ENCODE measurements around the gene PLB1. TPM values are rescaled to one million over a fixed set of nuclear protein-coding genes. Genes with fewer than 3 reads are reported as not detected.

The PLB1 gene
- total and polyA plus RNA-seq, 3 experiments from 2014 or later: 0.16 to 0.39 (median 0.35) TPM

DNA sequence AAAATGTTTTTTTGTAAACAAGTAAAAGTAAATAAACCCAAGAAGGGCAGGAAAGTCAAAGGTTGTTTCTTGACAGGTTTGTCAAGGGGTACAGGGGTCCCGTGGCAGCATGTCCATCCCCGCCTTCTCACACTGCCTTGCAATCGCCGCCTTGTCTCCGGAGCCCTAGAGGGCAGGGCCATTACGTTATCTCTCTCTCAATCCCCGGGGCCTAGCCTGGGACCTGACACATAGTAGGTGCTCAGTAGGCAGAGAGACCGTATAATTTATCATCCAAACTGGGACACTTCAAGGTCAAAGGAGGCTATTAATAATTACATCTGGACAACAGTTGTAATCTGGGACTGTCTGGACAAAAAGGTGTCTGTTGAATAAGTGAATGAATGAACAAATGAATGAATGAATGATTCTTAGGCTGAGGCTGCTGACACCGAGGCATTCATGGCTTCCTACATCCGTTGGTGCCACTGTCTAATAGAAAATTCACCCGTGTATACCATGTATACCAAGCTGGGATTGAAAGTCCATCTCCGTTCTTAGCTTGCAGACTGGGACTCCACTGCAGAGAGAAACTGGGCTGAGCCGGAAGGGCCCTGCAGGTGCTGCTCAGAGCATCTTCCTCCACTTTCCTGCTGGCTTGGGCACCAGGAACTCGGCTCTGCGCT is 44.8 kb upstream of the PLB1 start:
- no peak overlapping the region for H3K4me3 Mint-ChIP-seq
- H3K36me3 ChIP-seq (ENCODE audit: insufficient read depth, low read length): no peaks in the 10 kb centered on the region
- ChIA-PET CTCF (no interaction called here), POLR2A (no interaction called here)
- no peaks in the 10 kb centered on the region for H3K36me3 Mint-ChIP-seq
- peaks cover 4 to 10% (median 6%) of the 10 kb centered on the region in 3 donors for H3K4me1 Mint-ChIP-seq
- no peak overlapping the region for H3K27ac ChIP-seq (ENCODE audit: low read depth, low read length)
- H3K9me3 Mint-ChIP-seq: no peaks in the 10 kb centered on the region
- peaks cover 3% of the 10 kb centered on the region for H3K4me1 ChIP-seq (ENCODE audit: insufficient read depth, low read length)
- peaks cover 0 to 2% of the 10 kb centered on the region in 2 donors for H3K27me3 Mint-ChIP-seq
- H3K4me3 ChIP-seq (ENCODE audit: low read length): no peak overlapping the region
- no peaks in the 10 kb centered on the region for H3K27me3 ChIP-seq (ENCODE audit: insufficient read depth, low read length, poor library complexity, severe bottlenecking)
- no peaks in the 10 kb centered on the region for H3K9me3 ChIP-seq (ENCODE audit: low read length)
- H3K27ac Mint-ChIP-seq: peak overlapping the region in 1 of 8 donors; percentile 56
- no peak for DNase-seq

DNA sequence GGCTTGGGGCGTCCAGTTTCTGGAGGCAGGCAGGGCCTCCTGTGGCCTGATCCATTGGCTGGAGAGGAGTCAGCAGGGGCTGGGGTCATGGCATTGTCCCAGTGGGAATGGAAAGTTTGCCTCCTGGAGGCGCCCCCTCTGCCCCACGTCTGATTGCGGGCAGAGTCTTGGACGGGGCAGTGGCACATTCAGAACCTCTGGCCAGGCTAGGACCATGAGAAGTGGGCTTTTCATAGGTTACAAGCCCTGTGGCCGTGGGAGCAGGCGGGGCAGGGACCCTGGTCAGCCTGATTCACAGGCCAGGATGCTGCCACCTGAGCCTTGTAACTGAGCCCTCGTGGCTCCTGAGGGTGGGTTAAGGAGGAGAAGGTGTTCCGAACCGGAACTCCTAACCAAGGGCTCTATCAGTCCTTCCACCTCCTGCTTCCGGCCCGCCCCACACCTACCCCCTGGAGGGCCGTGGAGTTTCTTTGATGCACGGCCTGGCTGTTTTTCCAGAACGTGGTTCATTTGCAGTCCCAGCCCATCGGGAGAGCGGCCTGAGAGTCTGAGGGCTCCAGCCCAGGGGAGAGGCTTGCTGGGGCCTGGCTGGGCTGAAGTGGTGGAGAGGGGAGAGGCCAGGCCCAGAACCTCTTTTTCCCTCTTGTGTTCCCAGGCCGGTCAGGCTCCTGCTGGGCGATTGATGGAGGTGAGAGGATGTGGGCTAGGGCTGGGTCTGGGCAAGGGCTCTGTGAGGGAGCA is 43.9 kb upstream of the PLB1 start:
- Mint-ChIP-seq H3K4me3 (no peak overlapping the region), H3K27me3 (peaks cover 0 to 2% of the 10 kb centered on the region in 2 donors), H3K9me3 (no peaks in the 10 kb centered on the region), H3K36me3 (no peaks in the 10 kb centered on the region), H3K4me1 (peaks cover 4 to 10% (median 6%) of the 10 kb centered on the region in 3 donors), H3K27ac (peak overlapping the region in 2 of 8 donors; percentile 56 to 81)
- POLR2A ChIA-PET: no interaction called here
- no peak for DNase-seq
- H3K9me3 ChIP-seq (ENCODE audit: low read length): no peaks in the 10 kb centered on the region
- CTCF ChIA-PET: interaction anchor here (1.2 to 2.4 kb wide), 3 partner anchors 46 to 748 kb away, joined by 3 to 8 read pairs (median 4); no protein-coding TSS in a partner anchor
- H3K27ac ChIP-seq (ENCODE audit: low read depth, low read length): no peak overlapping the region
- no peaks in the 10 kb centered on the region for H3K27me3 ChIP-seq (ENCODE audit: insufficient read depth, low read length, poor library complexity, severe bottlenecking)
- peaks cover 3% of the 10 kb centered on the region for H3K4me1 ChIP-seq (ENCODE audit: insufficient read depth, low read length)
- no peak overlapping the region for H3K4me3 ChIP-seq (ENCODE audit: low read length)
- H3K36me3 ChIP-seq (ENCODE audit: insufficient read depth, low read length): no peaks in the 10 kb centered on the region

DNA sequence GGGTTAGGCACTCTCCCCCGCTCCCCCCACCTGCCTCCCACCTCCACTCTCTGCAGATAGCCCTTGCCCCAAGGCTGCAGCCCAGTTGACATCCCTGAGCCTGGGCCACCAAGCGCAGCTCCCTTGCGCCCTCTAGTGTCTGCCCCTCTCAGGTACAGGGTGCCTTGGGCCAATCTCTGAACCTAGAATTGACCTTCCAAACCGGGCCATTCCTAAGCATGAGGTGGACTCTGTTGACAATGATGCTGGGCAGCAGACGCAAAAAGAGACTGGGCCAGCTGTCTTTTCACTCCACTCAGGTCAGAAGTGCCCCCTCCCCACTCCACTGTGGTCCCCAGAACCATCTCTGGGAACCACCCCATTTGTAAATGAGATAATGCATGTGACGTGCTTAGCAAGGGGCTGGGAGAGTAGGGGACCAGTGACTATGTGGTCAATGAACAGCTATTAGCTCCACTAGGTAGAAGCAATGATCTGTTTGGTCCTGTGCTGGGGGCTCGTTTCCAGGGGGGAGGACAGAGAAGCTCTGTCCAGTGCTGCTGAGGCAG is 43.3 kb upstream of the PLB1 start:
- Mint-ChIP-seq H3K4me3 (no peak overlapping the region), H3K27me3 (peaks cover 0 to 2% of the 10 kb centered on the region in 2 donors), H3K36me3 (no peaks in the 10 kb centered on the region), H3K27ac (peak overlapping the region in 4 of 8 donors; percentile 54 to 81 (median 58)), H3K9me3 (no peaks in the 10 kb centered on the region), H3K4me1 (peaks cover 4 to 10% (median 6%) of the 10 kb centered on the region in 3 donors)
- peak; percentile 62 to 83 (median 73) for DNase-seq
- peaks cover 3% of the 10 kb centered on the region for H3K4me1 ChIP-seq (ENCODE audit: insufficient read depth, low read length)
- no peaks in the 10 kb centered on the region for H3K27me3 ChIP-seq (ENCODE audit: insufficient read depth, low read length, poor library complexity, severe bottlenecking)
- no peaks in the 10 kb centered on the region for H3K36me3 ChIP-seq (ENCODE audit: insufficient read depth, low read length)
- H3K4me3 ChIP-seq (ENCODE audit: low read length): no peak overlapping the region
- H3K27ac ChIP-seq (ENCODE audit: low read depth, low read length): no peak overlapping the region
- ChIA-PET CTCF (interaction anchor here (0.6 to 2.4 kb wide), 7 partner anchors 9 to 749 kb away, joined by 3 to 8 read pairs (median 4); no protein-coding TSS in a partner anchor), POLR2A (interaction anchor here (0.8 kb wide), 1 partner anchor 749 kb away, joined by 3 read pairs; no protein-coding TSS in a partner anchor)
- no peaks in the 10 kb centered on the region for H3K9me3 ChIP-seq (ENCODE audit: low read length)

DNA sequence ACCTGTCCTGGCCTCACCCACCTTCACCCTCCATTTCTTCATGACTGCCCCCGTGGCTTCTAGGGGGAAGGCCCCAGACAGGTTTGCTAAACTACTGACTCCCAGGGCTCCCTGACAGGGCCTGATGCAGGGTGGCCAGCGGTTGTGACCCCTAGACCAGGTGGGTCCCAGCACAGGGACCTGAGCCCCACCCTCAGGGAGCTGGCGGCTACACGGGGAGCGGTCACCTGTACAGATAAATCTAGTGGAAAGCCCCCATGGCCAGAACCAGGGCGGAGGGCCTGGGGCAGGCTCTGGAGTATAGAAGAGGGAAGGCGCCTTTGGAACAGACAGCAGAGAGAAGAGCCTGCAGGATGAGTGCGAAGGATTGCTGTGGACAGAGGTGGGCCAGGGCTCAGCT is 42.5 kb upstream of the PLB1 start:
- no peaks in the 10 kb centered on the region for H3K27me3 ChIP-seq (ENCODE audit: insufficient read depth, low read length, poor library complexity, severe bottlenecking)
- no peak overlapping the region for H3K4me3 Mint-ChIP-seq
- DNase-seq: no peak
- H3K4me3 ChIP-seq (ENCODE audit: low read length): no peak overlapping the region
- H3K4me1 Mint-ChIP-seq: peaks cover 4 to 10% (median 6%) of the 10 kb centered on the region in 3 donors
- POLR2A ChIA-PET: interaction anchor here (0.8 kb wide), 1 partner anchor 750 kb away, joined by 3 read pairs; no protein-coding TSS in a partner anchor
- H3K27ac ChIP-seq (ENCODE audit: low read depth, low read length): no peak overlapping the region
- CTCF ChIA-PET: interaction anchor here (0.6 to 2.4 kb wide), 8 partner anchors 10 to 770 kb away, joined by 3 to 8 read pairs (median 4); no protein-coding TSS in a partner anchor
- H3K27me3 Mint-ChIP-seq: peaks cover 0 to 2% of the 10 kb centered on the region in 2 donors
- H3K36me3 Mint-ChIP-seq: no peaks in the 10 kb centered on the region
- H3K27ac Mint-ChIP-seq: peak overlapping the region in 1 of 8 donors; percentile 33
- peaks cover 3% of the 10 kb centered on the region for H3K4me1 ChIP-seq (ENCODE audit: insufficient read depth, low read length)
- H3K9me3 ChIP-seq (ENCODE audit: low read length): no peaks in the 10 kb centered on the region
- H3K36me3 ChIP-seq (ENCODE audit: insufficient read depth, low read length): no peaks in the 10 kb centered on the region
- H3K9me3 Mint-ChIP-seq: no peaks in the 10 kb centered on the region

DNA sequence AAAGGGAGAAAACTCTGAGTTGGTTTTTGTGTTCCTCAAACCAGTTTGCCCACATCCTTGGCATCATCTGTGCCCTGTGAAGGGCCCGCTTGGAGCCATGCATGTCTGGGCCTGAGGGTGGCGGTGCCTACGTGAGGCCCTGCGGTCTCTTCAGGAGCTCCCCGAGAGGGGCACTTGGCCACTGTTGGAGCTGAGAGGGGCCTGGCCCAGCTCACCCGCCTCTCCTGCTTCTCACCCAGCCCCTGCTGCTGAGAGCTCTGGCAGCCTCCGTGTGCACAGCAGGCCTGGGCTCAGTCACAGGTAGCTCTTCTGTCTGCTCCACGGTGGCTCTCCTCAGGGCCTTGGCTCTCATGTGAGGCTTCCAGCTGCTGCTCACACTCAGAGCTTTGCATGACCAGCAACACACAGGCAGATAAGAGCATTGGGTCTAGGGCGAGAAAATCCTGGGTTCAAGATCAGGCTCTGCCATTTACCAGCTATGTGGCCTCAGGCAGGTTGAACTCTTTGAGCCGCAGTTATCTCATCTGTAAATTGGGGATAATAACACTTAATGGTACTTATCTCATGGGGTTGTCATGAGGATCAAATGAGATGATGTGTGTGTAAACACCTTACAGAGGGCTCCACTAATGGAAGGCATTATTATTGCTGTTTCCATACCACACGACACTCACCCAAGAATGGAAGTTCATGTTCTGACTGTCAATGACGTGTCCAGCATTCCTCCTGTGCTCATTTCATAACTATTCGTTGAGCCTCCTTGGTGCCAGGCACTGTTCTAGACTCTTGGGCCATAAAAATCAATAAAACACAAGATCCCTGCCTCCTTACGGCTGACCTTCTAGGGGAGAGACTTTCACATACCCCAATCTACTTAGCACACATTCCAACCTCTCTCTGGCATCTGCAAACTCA is 41.6 kb upstream of the PLB1 start:
- Histone ChIP-seq H3K27me3 (ENCODE audit: insufficient read depth, low read length, poor library complexity, severe bottlenecking) (no peaks in the 10 kb centered on the region), H3K4me3 (ENCODE audit: low read length) (no peak overlapping the region), H3K9me3 (ENCODE audit: low read length) (no peaks in the 10 kb centered on the region), H3K27ac (ENCODE audit: low read depth, low read length) (no peak overlapping the region), H3K36me3 (ENCODE audit: insufficient read depth, low read length) (no peaks in the 10 kb centered on the region), H3K4me1 (ENCODE audit: insufficient read depth, low read length) (peaks cover 3% of the 10 kb centered on the region)
- no peak overlapping the region for H3K27ac Mint-ChIP-seq
- no peak for DNase-seq
- no peak overlapping the region for H3K4me3 Mint-ChIP-seq
- H3K4me1 Mint-ChIP-seq: peaks cover 4 to 10% (median 6%) of the 10 kb centered on the region in 3 donors
- peaks cover 0 to 1% of the 10 kb centered on the region in 2 donors for H3K27me3 Mint-ChIP-seq
- H3K36me3 Mint-ChIP-seq: no peaks in the 10 kb centered on the region
- ChIA-PET POLR2A (no interaction called here), CTCF (interaction anchor here (0.9 to 2.4 kb wide), 4 partner anchors 19 to 771 kb away, joined by 3 to 8 read pairs (median 5); no protein-coding TSS in a partner anchor)
- H3K9me3 Mint-ChIP-seq: no peaks in the 10 kb centered on the region

DNA sequence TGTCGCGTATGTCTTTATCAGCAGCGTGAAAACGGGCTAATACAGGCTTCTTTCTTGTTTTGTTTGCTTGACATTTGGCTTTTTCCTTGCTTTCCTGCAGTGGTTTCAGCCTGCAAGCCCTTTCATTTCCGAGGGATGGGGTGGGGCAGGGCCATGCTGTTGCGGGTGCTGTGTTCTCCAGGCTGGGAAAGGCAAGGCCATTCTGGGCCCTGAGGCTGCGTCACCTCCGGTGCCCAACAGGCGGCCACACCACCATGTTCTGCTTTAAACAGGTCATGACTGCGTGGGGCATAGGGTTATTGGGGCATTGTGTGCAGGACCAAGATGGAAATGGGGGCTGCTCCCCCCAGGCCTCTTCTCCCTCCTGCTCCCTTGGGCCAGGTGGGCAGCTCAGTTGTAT is 38.6 kb upstream of the PLB1 start:
- H3K9me3 Mint-ChIP-seq: peaks cover 0 to 4% (median 4%) of the 10 kb centered on the region in 5 donors
- H3K4me1 Mint-ChIP-seq: peaks cover 0 to 3% (median 2%) of the 10 kb centered on the region in 3 donors
- H3K27ac Mint-ChIP-seq: peak overlapping the region in 1 of 8 donors; percentile 92
- Histone ChIP-seq H3K4me1 (ENCODE audit: insufficient read depth, low read length) (peaks cover 3% of the 10 kb centered on the region), H3K27ac (ENCODE audit: low read depth, low read length) (no peak overlapping the region), H3K27me3 (ENCODE audit: insufficient read depth, low read length, poor library complexity, severe bottlenecking) (no peaks in the 10 kb centered on the region), H3K9me3 (ENCODE audit: low read length) (no peaks in the 10 kb centered on the region), H3K36me3 (ENCODE audit: insufficient read depth, low read length) (no peaks in the 10 kb centered on the region), H3K4me3 (ENCODE audit: low read length) (no peak overlapping the region)
- DNase-seq: no peak
- H3K27me3 Mint-ChIP-seq: peaks cover 2 to 5% of the 10 kb centered on the region in 2 donors
- CTCF ChIA-PET: no interaction called here
- POLR2A ChIA-PET: no interaction called here
- peaks cover 0 to 12% (median 0%) of the 10 kb centered on the region in 3 donors for H3K36me3 Mint-ChIP-seq
- no peak overlapping the region for H3K4me3 Mint-ChIP-seq

DNA sequence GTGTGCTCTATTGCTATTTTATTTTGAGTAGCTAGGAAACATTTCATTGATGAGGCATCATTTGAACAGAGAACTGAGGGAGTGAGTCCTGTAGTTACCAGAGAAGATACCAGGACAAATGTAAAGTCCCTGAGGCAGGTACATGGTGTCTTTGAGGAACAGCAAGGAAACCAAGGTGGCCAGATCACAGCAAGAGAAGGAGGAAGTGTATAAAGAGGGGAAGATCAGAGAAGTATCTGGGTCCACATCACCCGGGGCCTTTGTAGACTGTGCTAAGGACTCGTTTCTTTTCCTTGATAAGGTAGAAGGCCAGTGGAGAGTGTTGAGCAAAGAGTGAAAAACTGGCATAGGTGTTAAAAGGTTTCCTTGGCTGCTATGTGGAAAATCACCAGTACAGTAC is 34.8 kb upstream of the PLB1 start:
- Histone ChIP-seq H3K36me3 (ENCODE audit: insufficient read depth, low read length) (no peaks in the 10 kb centered on the region), H3K27ac (ENCODE audit: low read depth, low read length) (no peak overlapping the region), H3K4me3 (ENCODE audit: low read length) (no peak overlapping the region), H3K27me3 (ENCODE audit: insufficient read depth, low read length, poor library complexity, severe bottlenecking) (no peaks in the 10 kb centered on the region), H3K9me3 (ENCODE audit: low read length) (no peaks in the 10 kb centered on the region), H3K4me1 (ENCODE audit: insufficient read depth, low read length) (no peaks in the 10 kb centered on the region)
- POLR2A ChIA-PET: no interaction called here
- Mint-ChIP-seq H3K4me1 (peaks cover 0 to 7% (median 4%) of the 10 kb centered on the region in 3 donors), H3K4me3 (no peak overlapping the region), H3K36me3 (peaks cover 0 to 21% (median 3%) of the 10 kb centered on the region in 3 donors), H3K27me3 (peaks cover 2 to 21% of the 10 kb centered on the region in 2 donors), H3K9me3 (peaks cover 0 to 14% (median 5%) of the 10 kb centered on the region in 5 donors), H3K27ac (peak overlapping the region in 1 of 8 donors; percentile 78)
- CTCF ChIA-PET: no interaction called here
- no peak for DNase-seq
